Stimulated activated CD8-positive, alpha-beta memory T cell treated with anti-CD3 and anti-CD28 coated beads, Interleukin-7, amount 100 ng/mL, for 4 hours (primary cell): ENCODE measurements around the gene PSMA7.

Source experiments
- DNase-seq, 2 donors: peaks; one replicate each; pipeline ENCODE4 v3.0.0-alpha.2; 2020; ENCODE audit warnings: low read depth in 2 of 2

The PSMA7 gene

DNA sequence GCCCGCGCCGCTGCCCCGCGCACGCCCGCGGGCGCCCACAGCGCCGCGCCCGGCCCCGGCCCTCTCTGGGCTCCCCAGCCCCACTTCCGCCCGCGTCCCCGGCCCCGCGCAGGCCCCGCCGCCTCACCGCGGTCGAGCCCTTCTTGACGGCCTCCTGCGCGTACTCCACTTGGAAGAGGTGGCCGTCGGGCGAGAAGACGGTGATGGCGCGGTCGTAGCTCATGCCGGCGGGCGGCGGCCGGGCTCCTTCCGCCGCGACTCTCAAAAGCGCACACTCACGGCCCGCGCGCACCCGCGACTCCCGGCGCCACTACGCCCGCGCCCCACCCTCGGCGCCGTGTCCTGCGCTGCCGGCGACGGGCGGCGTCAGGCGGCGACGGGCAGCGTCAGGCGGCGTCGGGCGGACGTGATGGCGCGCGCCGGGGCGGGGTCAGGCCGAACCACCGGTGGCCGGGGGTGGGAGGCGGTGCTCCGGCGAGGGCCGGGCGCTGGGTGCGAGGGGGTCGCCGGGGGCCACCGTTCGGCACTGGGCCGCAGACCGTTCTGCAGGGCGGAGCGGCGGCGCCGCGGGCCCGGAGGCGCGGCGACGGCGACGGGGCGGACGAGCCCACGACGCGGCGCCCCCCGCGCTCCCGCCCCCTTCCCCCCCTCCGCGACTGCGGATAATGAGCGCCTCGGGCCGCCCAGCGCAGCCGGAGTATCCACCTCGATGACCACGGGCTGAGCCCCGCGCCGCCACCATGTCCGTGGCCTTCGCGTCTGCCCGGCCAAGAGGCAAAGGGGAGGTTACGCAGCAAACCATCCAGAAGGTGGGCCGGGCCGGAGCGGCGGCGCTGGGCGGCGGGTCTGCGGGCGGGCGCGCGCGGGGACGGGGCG lies at the start of gene PSMA7, which contains the start of gene SS18L1:
Gene PSMA7 (minus strand): TSS at position 314 of the 876 bp plus-strand sequence. CDS start 91 bp downstream, at position 223.
Gene SS18L1 (plus strand): TSS at position 689 of the 876 bp plus-strand sequence. CDS start 52 bp downstream, at position 741.
- DNase-seq: peak; percentile 62 to 84

DNA sequence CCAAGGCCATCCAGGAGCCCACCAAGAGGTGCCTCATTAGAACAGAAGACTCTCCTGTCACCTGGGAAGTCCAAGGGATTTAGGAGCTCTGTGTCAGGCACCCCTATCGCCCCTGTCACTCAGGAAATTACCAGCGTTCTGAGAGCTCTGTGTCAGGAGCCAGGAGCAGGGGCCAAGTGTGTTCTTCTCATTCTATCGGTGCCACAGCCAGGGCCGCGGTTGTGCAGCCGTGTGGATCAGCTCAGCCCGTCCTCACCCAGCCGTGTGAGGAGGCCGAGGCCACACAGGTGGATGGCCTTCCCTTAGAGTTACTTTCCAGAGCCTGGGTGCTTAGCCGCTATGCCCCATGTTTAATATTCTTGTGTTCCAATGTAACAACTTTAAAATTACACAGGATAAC lies 49.4 kb upstream of the PSMA7 start:
- DNase-seq: no peak

DNA sequence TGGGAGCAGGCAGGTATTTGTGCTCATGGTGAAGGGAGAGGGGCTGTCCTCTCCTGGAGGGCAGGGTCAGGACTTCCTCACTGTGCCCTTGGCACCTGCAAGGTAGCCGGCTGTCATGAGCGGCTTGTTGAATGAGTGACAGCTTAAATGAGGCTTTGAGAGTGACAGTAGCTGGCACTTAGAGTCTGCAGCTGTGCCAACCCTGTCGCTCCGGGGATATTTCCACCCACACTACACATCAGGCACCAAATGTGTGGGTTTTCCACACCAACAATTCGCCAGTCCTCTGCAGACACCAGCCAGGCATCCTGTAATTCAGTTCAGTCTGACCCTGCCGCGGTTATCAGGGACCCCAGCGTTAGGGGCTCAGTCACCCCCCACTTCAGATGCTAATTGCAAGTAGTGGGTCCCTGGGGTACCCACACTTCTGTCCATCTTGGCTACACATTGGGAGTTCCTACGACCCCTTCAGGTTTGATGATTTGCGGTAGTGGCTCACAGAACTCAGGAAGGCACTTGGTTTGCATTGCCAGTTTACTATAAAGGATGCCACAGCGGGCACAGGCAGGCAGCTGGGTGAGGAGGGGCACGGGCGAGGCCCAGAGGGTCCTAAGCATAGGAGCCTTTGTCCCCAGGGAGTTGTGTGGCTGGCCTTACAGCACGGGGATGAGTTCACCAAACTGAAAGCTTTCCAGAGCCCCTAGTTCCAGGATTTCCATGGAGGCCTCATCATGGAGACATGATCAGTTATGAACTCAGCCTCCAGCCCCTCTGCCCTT lies 48.8 kb upstream of the PSMA7 start:
- no peak for DNase-seq

DNA sequence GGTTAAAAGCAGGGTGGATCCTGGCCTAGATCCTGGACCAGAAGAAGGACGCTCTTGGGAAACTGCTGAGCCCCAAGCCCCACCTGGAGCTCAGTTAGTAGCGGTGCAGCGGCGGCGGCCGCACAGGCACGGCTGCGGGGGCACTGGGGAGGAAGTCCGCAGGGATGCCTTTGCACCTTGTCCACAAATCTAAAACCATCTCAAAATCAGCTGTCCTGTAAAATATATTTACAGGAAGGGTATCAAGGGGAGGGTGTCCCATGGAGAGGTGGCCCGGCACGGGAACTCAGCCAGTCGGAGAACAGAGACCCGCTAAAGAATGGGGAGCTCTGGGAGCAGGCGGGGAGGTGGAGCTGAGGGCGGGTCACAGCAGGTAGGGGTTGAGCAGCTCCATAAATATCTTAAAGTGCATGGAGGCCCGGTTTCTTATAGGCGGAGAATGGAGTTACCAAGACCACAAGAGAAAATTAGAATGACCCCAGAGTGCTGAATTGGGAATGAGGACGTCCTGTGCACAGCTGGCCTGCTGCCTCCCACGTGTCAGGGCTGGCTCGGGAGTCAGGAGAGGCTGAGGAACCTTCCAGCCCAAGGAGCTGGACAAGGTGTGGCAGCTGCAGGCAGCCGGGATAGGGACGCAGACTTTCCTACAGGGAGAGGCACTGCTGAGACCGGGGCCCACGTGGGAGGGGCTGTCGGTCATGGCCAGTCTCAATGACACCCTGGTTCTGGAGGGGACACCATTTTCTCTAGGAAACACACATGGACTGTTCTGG lies 47.6 kb upstream of the PSMA7 start:
- DNase-seq: no peak

DNA sequence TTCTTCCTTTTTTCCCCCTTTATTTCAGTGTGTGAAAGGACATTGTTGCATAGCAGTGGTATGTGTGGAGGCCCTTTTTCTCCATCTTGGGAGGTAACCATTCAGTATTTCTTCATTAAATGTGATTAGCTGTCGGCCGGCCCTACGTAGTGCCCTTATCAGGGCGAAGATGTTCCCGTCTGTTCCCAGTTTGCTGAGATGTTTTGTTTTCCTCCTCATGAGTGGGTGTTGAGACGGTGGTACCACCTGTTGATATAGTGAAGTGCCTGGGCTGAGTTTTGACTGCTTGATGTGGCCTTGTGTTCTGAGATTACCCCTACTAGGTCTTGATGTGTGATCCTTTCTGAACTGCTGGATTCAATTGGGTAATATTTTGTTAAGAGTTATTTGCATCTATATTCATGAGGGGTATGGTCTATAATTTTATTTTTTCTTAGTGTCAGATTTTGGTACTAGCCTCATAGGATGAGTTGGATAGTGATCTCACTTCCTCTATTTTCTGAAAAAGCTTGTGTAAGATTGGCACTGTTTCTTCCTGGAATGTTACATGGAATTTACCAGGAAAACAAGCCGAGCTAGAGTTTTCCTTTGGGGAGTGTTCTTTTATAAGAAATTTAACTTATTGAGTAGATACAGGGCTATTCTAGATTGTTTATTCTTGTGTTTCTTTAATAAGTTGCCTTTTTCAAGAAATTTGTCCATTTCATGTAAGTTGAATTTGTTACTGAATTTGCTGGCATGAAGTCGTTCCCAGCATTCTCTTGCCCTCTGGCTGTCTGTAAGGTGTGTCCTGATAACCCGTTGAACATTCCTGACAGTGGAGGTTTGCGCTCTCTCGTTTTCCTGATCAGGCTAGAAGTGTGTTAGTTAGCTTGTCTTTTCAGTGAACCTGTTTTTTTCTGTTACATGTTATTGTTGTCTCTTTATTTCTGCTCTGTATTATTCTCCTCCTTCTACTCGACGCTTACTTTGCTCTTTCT lies 44.0 kb upstream of the PSMA7 start:
- no peak for DNase-seq

DNA sequence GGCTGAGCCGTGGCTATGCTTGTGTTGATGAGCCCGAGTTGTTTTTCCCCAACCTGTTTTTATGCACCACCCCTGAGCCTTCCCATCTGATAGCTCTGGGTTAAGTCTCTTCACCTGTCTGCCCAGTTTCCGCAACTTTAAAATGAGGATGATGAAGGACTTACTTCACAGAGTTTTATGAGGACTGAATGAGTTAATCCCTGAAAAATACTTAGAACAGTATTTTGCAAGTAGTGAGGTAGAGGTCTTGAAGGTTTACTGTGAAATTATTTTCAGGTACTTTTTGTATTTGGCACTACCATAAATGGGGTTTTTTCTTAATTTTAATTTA lies 42.9 kb upstream of the PSMA7 start:
- no peak for DNase-seq

DNA sequence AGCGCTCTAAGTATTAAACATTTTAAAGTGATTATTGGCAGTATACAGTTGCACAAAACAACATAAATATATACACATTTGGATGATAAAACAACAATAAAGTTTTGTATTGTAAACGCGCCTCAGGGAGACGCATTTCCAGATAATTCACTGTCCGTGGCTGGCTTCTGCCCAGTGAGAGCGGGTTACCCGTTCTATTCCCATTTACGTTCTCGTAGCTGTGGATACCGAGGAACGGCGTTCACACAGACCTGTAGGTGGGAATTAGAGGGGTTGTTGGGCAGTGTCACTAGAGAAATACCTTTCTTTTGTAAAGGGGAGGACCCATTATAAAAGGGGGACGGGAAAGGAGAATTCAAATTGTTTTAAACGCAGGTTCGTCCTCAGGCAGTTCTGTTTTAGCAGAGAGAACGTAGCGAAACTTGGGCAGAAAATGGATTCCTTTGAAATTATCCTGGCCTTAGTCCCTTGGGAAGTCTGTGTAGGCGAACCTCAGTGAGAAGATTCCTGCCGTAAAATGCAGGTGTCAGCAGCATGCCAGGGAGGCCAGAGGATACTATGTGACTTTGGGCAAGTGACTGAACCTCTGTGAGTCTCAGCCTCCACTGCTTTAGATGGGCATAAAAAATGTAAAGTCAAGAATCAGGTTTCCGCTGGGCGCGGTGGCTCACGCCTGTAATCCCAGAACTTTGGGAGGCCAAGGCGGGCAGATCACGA lies 40.4 kb upstream of the PSMA7 start:
- DNase-seq: no peak

DNA sequence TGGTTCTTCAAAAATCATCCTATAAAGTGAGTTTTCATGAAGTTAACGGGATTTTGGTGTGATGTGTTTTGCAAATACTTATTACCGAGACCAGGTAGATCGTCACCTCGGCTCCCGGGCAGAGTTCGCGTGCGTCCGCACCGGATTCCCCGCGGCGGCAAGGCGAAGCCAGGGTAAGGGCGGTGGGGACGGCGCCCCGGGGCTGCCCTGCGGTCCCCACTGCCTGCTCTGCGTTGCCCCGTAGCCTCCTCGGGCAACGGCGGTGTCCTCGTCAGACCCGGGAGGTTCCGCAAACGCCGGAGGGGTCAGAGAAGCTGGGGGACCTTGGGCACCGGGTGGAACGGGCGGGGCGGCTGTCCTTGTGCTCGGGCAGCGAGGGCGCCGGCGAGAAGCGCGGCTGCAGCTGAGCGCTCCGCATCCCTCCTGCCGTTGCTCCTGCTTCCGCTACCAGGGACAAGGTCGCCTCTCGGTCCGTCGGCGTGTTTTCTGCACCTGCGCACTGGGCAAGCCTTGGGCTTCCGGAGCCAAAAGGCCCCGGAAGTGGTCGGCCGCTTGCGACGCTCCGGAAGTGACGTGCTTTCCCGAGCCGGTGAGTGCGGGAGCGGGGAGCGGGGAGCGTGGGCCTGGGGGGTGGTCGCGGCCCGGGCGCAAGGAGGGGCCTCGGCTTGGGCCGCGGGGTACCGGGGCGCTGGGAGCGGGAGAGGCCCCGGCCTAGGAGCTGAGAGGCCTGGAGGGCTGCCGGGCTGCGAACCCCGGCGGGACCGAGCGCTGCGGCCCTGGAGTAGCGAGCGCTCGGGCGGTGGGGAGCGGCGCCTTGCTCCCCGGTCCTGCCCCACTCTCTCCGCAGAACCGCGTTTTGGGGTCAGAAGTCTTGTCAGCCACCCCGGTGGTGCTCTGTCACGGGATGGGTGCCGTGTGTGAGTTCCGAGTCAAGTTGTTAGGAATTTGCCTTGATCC lies 39.6 kb upstream of the PSMA7 start, which contains the start of gene MTG2:
Gene MTG2 (plus strand): TSS at position 560 of the 957 bp plus-strand sequence. CDS start 10,393 bp downstream, outside the sequence.
- DNase-seq: peak; percentile 88 to 93

DNA sequence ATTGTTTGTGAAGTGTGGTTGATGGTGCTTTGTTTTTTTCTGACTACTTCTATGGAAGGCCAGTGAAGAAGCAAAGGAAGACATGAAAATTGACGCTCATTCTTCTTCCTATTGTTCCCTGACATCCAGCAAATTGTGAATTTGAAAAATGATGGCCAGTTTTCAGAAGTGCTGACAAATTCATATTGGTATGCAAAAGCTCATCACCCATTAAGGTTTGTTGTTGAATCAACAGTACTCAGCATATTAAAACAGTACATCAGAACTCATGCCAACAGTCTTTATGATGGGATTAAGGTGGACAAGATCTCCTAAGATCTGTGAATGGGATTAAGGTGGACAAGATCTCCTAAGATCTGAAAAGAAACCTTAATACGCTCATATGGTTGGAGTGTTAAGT lies 38.6 kb upstream of the PSMA7 start:
- DNase-seq: no peak

DNA sequence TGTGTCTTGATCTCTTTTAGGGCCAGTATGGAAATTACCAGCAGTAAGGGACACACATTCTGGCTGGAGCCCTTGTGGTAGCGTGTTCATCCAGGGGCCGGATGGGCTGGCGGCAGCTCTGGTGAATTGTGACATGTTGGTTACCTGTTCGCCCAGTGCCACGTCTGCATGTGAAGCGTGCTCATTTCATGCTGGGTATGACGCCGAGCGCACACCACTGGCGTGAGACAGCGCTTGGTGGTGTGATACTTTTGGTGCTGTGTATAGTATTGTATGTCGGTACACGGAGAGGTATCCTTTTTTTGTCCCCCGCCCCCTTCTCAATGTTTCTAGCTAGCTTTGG lies 35.9 kb upstream of the PSMA7 start:
- no peak for DNase-seq

DNA sequence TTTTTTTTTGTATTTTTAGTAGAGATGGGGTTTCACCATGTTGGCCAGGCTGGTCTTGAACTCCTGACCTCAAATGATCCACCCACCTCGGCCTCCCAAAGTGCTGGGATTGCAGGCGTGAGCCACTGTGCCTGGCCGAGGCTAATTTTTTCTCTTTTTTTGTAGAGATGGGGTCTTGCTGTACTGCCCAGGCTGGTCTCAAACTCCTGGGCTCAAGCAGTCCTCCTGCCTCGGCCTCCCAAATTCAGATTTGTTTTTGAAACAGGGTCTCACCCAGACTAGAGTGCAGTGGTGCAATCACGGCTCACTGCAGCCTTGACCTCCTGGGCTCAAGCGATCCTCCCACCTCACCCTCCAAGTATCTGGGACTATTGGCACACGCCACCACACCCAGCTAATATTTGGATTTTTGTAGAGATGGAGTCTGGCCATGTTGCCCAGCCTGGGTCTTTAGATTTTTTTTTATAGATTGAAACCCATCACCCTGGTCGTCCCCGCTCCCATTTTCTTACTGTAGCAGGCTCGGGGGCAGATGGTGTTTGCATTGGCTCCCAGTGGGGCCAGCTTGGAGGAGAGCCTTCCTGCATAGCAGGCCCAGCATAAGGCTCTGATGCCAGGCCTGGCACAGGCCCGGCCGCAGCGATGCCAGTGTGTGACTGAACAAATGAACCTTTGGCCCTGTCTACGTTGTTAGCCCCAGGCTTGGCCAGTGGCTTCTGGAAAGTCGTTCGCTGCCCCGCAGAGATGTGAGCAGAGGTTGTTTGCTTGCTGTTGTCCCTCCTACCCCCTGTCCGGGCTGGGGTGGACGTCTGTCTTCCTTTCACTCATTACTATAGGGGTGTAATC lies 35.3 kb upstream of the PSMA7 start:
- DNase-seq: no peak

DNA sequence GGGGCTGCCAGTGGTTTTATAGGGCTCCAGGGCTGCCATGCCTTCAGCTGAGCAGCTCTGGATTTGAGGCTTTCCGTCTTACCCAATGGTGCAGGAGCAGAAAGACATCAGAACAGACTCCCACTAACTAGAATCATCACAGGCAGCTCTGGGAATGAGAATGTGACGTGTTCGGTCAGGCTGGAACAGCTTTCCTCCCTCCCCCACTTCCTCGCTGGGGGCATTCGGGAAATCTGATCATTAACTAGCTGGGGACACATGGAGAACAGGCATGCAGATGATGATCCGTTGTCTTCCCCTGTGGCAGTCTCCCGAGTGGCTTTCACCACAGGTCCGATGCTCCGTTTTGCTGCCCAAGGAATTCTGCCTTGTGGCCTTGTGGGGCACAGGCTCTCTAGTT lies 34.1 kb upstream of the PSMA7 start:
- DNase-seq: no peak

DNA sequence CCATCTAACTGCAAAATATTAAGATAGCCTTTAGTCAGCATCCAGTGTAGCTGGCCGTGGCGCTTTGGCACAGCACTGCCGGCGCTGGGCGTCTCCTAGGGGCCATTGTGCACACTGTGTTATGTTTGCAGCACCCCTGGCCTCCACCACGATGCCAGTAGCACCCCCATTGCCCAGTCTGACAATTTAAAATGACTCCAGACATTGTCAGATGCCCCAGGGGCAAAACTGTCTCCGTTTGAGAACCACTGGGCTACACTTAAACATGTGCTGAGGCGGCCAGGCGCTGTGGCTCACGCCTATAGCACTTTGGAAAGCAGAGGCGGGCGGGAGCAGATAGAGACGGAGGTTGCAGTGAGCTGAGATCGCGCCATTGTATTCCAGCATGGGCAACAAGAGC lies 33.7 kb upstream of the PSMA7 start:
- DNase-seq: no peak

DNA sequence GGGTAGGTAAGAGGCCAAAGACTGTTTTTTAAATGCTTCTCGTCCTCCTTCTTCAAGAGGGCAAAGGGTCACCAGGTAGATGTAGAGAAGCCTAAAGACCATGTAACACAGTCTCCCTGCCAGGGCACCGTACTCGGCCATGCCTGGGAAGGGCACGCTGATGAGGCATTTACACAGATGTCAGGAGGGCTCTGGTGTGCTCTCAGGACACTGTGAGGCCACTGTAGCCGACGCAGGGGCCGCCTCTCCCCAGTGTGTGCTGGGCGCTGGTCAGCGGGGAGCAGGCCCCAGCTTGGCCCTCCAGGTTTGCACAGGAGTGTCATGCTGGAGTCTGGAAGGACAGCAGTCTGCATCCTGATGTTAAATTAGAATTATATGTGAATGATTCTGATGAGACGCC lies 32.5 kb upstream of the PSMA7 start:
- no peak for DNase-seq

DNA sequence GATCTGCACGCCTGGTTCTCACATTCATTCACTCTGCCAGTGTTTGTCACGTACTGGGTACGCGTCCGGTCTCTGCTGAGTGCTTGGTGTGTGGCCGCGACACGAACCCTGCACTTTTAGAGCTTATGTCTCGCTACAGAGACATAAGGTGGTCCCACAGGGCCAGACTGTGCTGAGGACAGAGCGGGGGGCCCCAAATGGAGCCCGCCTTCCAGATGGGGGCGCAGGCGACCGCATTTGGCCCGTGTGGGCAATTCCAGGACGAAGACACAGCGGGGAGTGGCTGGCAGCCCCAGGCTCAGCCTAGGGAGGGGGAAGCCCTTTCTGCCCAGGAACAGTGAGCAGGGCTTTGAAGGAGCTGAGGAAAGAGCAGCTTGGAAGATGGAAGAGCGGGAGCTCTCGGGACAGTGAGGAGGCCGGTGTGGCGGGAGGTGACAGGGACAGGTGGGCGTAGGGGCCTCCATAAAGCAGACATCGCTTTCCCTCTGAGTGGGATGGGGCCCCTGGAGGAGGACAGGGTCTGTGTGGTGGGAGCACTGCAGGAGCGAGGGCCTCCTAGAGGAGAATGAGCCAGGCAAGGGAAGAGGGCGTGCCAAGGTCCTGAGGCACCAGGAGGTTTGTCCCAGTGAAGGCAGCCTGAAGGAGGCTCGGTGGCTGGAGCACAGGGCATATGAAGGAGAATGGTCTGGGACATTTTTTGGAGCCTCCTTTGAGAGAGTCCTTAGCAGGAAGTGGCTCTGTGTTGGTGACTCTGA lies 31.9 kb upstream of the PSMA7 start:
- DNase-seq: no peak

DNA sequence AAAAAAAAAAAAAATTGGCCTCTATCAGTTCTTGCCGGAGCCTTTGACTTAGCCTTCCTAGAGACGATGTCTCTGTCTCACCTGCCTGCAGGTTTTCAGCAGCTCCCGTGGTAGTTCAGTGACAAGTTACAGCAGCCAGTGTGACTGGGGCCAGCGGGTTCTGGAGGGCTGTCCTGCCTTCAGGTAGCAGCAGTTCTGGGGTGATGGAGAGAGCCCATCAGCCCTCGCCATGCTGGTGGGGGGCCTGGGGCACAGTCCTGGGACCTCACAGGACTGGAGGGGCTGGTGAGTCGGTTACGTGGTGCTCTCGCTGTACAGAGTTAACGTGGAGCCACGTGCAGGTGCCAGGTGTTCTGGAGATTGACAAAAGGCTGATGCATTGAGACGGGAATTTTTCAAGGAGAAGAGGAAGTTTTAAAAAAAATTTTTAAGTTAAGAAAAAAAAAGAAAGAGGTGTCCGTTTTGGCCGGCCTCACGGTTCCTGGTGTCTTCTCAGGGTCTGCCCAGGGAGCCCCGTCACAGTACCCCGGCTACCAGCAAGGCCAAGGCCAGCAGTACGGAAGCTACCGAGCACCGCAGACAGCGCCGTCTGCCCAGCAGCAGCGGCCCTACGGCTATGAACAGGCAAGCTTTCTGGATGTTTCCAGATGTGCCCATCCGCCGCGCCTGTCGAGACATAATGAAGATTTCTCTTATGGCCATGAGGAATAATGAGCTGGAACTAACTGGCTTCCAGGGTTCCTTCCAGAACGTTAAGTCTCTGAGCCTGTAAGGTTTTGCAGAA lies 31.0 kb upstream of the PSMA7 start:
- no peak for DNase-seq

DNA sequence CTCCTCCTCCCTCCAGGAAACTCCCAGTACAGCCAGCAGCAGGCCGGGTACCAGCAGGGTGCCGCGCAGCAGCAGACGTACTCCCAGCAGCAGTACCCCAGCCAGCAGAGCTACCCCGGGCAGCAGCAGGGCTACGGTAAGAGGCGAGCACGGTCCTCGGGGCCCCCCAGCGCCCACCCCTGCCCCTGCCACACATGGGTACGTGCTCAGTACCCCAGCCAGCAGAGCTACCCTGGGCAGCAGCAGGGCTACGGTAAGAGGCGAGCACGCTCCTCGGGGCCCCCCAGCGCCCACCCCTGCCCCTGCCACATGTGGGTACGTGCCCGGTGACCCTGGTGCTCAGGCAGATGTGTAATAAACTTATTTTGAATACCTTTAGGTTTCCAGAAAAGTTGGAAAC lies 29.5 kb upstream of the PSMA7 start:
- no peak for DNase-seq
